IMR-90 (cell line): ENCODE data around the gene ASMTL.

Experiments used
- BHLHE40 ChIP-seq: fragments of 150-350 bp; IDR thresholded peaks from 2 replicates; pipeline ENCODE4 v1.6.1; 2016; ENCODE audit warnings: mild to moderate bottlenecking, low read depth, low read length
- CTCF ChIP-seq: conservative IDR thresholded peaks from 2 replicates; pipeline ENCODE4 v1.5.1; 2012; ENCODE audit warnings: mild to moderate bottlenecking, low read depth, low read length, improper control_type of control experiment
- ELK1 ChIP-seq: fragments of 150-350 bp; IDR thresholded peaks from 2 replicates; pipeline ENCODE4 v1.6.1; 2016; ENCODE audit warnings: low read depth, mild to moderate bottlenecking, low read length, moderate library complexity, borderline replicate concordance
- MXI1 ChIP-seq: IDR thresholded peaks from 2 replicates; pipeline ENCODE4 v1.6.1; 2012; ENCODE audit warnings: low read depth, mild to moderate bottlenecking, low read length, moderate library complexity, borderline replicate concordance
- POLR2A ChIP-seq: IDR thresholded peaks from 2 replicates; pipeline ENCODE4 v1.6.1; 2012; ENCODE audit warnings: mild to moderate bottlenecking, low read depth, low read length

- TF ChIP-seq CTCF (no peak), MXI1 (no peak), BHLHE40 (no peak), ELK1 (no peak), POLR2A (no peak)
These were observed 61.4 kb downstream of the ASMTL start for GRCh38 chrX:1391370-1391706.
